Neural progenitor cell (in vitro differentiated cells): ENCODE results near the gene HSP90B1.

Experiments used
- CTCF ChIP-seq: fragments of 200-600 bp; sonication (generic); IDR thresholded peaks from 2 replicates; pipeline ENCODE4 v1.5.1; 2017; ENCODE audit warnings: antibody characterized with exemption, mild to moderate bottlenecking
- EZH2phosphoT487 ChIP-seq: fragments of 200-600 bp; sonication (generic); IDR thresholded peaks from 2 replicates; pipeline ENCODE4 v1.6.1; 2017; ENCODE audit warnings: antibody characterized with exemption

- TF ChIP-seq CTCF (no peak), EZH2phosphoT487 (no peak)
Measured at GRCh38 chr12:103966736-103967135, 36.5 kb downstream of the HSP90B1 start.
